ENCODE data around the gene KRTAP12-2.

The KRTAP12-2 gene

GRCh38 chr21:44626673-44627143, 40.0 kb downstream of the KRTAP12-2 start, which contains the start of gene KRTAP10-9:
TSS of gene KRTAP10-9 (plus strand) at chr21:44627093. CDS start at chr21:44627172, 79 bp downstream.
- DNase-seq (ENCODE audit: low read depth) = no peak

GRCh38 chr21:44626262-44626661, 40.5 kb downstream of the KRTAP12-2 start:
- DNase-seq (ENCODE audit: low read depth) = no peak

DNA sequence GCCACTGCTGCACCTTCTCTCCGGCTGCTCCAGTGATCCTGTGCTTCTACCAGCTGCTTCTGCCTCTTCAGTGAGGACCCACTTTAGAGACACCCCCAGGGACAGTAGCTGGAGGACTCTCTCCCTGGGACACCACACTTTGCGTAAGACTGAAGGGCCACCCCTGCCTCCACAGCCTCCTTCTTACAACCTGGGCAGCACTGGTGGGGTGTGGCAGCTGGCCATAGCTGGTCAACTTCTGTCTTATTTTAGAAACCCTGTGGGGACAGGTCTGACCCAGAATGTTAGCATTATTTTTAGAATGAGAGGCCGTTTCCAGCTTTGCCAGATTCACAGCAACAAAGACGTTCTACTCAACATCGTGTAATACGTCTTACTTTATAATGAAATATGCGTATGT, 41.0 kb downstream of the KRTAP12-2 start:
- no peak for DNase-seq (ENCODE audit: low read depth)

DNA sequence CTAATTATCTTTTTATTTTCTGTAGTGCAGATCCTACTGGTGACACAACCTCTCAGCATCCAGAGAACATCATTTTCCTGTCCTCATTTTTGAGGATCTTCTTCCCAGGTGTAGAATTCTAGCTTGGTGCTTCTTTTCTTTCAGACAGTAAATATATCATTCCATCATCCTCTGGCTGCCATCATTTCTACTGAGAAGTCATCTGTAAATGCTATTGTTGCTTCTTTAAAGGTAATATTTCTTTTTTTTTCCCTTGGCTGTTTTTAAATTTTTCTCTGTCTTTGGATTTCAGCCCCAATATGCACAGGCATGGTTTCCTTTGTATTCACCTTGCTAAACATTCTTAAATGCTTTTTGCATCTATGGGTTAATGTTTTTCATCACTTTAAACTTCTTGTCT, 43.2 kb downstream of the KRTAP12-2 start:
- no peak for DNase-seq (ENCODE audit: low read depth)

- no peak for DNase-seq (ENCODE audit: low read depth)
Observed at GRCh38 chr21:44619886-44620285, 46.8 kb downstream of the KRTAP12-2 start.

DNA sequence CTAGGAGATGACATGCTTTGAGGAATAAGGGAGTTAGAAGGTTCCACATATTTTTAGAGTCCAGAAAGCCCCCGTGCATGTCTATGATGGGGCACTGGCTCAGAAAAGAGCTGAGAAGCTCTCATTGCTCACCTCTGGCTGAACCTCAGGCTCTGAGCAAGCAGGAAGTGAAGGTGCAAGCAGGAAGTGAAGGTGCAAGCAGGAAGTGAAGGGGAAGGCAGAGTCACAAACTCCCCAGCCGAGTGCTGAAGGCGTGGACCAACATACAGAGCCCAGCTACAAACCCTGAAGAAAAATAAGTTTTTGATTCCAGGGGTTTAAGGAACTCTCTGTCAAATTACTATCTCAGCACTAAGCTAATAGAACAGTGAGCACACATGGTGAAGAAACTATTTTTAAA, 47.8 kb downstream of the KRTAP12-2 start:
- DNase-seq (ENCODE audit: low read depth) = no peak

- no peak for DNase-seq (ENCODE audit: low read depth)
Observed at GRCh38 chr21:44618504-44618903, 48.2 kb downstream of the KRTAP12-2 start.

- no peak for DNase-seq (ENCODE audit: low read depth)
Observed at GRCh38 chr21:44617071-44617501, 49.6 kb downstream of the KRTAP12-2 start.

- DNase-seq (ENCODE audit: low read depth) = no peak
Observed at GRCh38 chr21:44616591-44616926, 50.2 kb downstream of the KRTAP12-2 start.
